ENCODE measurements around the gene CD53. TPM values are rescaled to one million over a fixed set of nuclear protein-coding genes. Genes with fewer than 3 reads are reported as not detected.
A peak's percentile ranks its signal among the peaks of the same experiment; 100 is the strongest.

CD53 gene
- total RNA-seq, 2 experiments from 2014 or later, result 657 to 659 TPM

DNA sequence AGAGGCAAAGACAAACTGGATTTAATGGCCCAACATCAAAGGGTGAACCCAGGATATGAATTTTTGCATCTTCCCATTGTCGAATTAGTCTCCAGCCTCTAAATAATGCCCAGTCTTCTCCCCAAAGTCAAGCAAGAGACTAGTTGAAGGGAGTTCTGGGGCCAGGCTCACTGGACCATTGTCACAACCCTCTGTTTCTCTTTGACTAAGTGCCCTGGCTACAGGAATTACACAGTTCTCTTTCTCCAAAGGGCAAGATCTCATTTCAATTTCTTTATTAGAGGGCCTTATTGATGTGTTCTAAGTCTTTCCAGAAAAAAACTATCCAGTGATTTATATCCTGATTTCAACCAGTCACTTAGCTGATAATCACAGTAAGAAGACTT is 26.5 kb downstream of the CD53 start:
- Mint-ChIP-seq H3K27me3 (no peaks in the 10 kb centered on the region), H3K4me1 (peaks cover 49% of the 10 kb centered on the region), H3K9me3 (no peaks in the 10 kb centered on the region), H3K4me3 (no peak overlapping the region), H3K36me3 (ENCODE audit: low read depth) (peaks cover 97% of the 10 kb centered on the region), H3K27ac (peak overlapping the region; percentile 23)
- CTCF ChIA-PET, result no interaction called here
- POLR2A ChIA-PET, result interaction anchor here (1.5 to 2.5 kb wide), 3 partner anchors 10 to 25 kb away, joined by 5 to 29 read pairs (median 8); partner anchors contain the start of gene CD53
- DNase-seq, result no peak

DNA sequence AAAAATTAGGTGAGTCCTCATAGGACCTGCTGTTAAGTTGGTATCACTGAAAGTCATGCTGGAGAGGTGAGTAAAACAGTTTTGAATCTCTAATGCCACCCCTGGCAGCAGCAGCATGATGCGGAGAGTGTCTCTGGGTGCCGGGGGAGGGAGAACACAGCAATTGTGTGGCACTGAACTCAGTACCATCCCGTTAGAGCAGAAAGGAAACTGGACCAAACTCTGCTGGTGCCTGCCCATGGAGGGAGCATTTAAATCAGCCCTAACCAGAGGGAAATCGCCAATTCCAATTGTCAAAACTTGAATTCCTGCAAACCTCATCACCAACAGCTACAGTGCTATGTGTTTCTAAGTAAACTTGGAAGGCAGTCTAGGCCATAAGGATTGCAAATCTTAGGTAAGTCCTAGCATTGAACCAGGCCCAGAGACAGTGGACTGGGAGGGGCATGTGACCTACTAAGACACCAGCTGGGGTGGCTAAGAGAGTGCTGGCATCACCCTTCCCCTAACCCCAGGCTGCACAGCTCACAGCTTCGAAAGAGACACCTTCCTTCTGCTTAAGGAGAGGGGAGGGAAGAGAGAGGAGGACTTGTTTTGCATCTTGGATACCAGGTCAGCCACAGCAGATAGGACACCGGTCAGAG is 30.0 kb downstream of the CD53 start:
- Mint-ChIP-seq H3K36me3 (ENCODE audit: low read depth) (peaks cover 72% of the 10 kb centered on the region), H3K27me3 (no peaks in the 10 kb centered on the region), H3K9me3 (peaks cover 10% of the 10 kb centered on the region), H3K4me1 (peaks cover 16% of the 10 kb centered on the region), H3K27ac (no peak overlapping the region), H3K4me3 (no peak overlapping the region)
- ChIA-PET CTCF (no interaction called here), POLR2A (interaction anchor here (1.3 to 5.0 kb wide), 2 partner anchors 16 to 28 kb away, joined by 5 to 19 read pairs; no protein-coding TSS in a partner anchor)
- no peak for DNase-seq

DNA sequence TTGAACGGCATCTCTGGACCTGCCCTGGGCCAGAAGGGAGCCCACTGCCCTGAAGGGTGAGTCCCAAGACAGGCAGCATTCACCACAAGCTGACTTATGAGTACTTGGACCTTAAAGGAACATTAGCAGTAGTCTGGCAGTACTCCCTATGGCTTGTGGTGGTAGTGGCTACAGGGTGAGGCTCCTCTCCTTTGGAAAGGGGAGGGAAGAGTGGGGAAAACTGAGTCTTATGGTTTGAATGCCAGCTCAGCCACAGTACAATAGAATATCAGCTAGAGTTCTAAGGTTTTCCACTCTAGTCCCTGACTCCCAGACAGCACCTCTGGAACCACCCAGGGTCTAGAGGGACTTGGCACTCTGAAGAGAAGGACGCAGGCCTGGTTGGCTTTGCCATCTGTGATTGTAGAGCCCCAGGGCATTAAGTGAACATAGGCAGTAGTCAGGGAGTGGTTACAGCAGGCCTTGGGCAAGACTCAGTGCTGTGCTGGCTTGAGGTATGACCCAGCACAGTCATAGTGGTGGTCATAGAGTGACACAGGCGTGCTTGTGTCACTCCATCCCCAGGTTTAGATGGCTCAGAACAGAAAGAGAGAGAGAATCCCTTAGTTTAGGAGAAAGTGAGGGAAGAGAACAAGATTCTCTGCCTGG is 31.0 kb downstream of the CD53 start:
- Mint-ChIP-seq H3K36me3 (ENCODE audit: low read depth) (peaks cover 70% of the 10 kb centered on the region), H3K9me3 (peaks cover 19% of the 10 kb centered on the region), H3K4me3 (no peak overlapping the region), H3K27ac (no peak overlapping the region), H3K4me1 (peaks cover 6% of the 10 kb centered on the region), H3K27me3 (no peaks in the 10 kb centered on the region)
- ChIA-PET CTCF (no interaction called here), POLR2A (interaction anchor here (1.3 to 5.0 kb wide), 3 partner anchors 13 to 29 kb away, joined by 3 to 19 read pairs (median 5); no protein-coding TSS in a partner anchor)
- no peak for DNase-seq

DNA sequence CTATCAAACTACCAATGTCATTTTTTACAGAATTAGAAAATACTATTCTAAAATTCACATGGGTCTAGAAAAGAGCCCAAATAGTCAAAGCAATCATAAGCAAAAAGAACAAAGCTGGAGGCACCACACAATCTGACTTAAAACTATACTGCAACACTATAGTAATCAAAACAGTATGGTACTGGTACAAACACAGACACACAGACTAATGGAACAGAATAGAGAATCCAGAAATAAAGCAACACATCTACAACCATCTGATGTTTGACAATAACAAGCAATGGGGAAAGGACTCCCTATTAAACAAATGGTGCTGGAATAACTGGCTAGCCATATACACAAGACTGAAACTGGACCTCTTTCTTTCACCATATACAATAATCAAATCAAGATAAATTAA is 39.8 kb downstream of the CD53 start:
- ChIA-PET POLR2A (interaction anchor here (0.8 kb wide), 1 partner anchor 22 kb away, joined by 3 read pairs; no protein-coding TSS in a partner anchor), CTCF (no interaction called here)
- Mint-ChIP-seq H3K4me3 (no peak overlapping the region), H3K36me3 (ENCODE audit: low read depth) (peaks cover 40% of the 10 kb centered on the region), H3K4me1 (peaks cover 18% of the 10 kb centered on the region), H3K27ac (no peak overlapping the region), H3K9me3 (peaks cover 51% of the 10 kb centered on the region), H3K27me3 (peaks cover 16% of the 10 kb centered on the region)
- no peak for DNase-seq

DNA sequence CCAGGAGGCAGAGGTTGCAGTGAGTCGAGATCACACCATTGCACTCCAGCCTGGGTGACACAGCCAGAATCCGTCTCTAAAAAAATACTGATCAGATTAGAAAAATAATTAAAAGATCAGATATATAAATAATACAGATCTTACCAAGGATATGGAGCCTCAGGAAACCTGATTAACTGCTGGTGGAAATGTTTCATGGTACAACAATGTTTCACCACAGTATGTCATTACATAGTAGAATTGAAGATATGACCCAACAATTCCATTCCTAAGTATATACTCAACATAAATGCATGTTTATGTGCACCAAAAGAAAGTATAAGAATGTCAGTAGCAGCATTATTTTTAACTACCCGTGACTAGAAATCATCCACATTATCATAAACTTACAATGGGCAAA is 41.7 kb downstream of the CD53 start:
- Mint-ChIP-seq H3K36me3 (ENCODE audit: low read depth) (peaks cover 31% of the 10 kb centered on the region), H3K9me3 (peaks cover 36% of the 10 kb centered on the region), H3K27ac (no peak overlapping the region), H3K4me3 (no peak overlapping the region), H3K4me1 (peaks cover 20% of the 10 kb centered on the region), H3K27me3 (peaks cover 15% of the 10 kb centered on the region)
- DNase-seq, result no peak
- POLR2A ChIA-PET, result interaction anchor here (1.5 to 1.7 kb wide), 2 partner anchors 24 to 50 kb away, joined by 3 to 4 read pairs; no protein-coding TSS in a partner anchor
- CTCF ChIA-PET, result no interaction called here

DNA sequence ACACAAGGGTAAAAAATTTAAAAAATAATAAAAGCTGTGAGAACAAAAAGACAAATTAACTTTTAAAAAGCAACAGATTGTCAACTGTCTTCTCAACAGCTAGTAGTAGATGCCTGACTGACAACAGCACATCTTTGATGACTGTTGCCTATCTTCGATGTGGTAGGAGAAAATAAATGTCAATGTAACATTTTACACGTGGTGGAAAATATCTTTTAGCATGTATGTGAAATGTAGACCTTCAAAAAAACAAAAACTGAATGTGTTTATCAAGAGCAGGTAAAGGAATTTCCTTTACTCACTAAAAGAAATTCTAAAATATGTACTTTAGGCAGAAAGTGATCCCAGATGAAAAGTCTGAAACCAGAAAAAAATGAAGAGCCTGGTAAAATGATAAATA is 42.9 kb downstream of the CD53 start:
- peaks cover 30% of the 10 kb centered on the region for H3K36me3 Mint-ChIP-seq (ENCODE audit: low read depth)
- CTCF ChIA-PET, result no interaction called here
- H3K27me3 Mint-ChIP-seq, result peaks cover 11% of the 10 kb centered on the region
- no peak for DNase-seq
- peaks cover 20% of the 10 kb centered on the region for H3K4me1 Mint-ChIP-seq
- H3K27ac Mint-ChIP-seq, result no peak overlapping the region
- H3K4me3 Mint-ChIP-seq, result peak overlapping the region; percentile 22
- POLR2A ChIA-PET, result interaction anchor here (1.4 to 1.5 kb wide), 2 partner anchors 25 to 128 kb away, joined by 3 to 5 read pairs; no protein-coding TSS in a partner anchor
- H3K9me3 Mint-ChIP-seq, result peaks cover 27% of the 10 kb centered on the region

DNA sequence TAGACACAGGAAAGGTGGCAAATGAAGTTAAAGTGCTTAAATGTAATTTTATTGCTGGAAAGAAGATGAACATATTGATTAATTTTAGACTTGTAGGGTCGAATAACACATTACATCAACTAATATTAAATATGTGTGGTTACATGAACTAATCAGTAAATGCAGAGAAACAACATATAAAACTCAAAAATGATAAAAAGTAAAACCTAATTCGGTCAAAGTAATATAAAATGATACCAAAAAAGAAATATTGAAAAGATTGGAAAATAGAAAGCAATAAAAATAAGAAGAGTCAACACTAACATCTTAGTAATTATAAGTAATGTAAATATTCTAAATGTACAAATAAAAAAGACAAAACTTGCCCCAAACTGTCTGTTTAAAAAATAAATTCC is 43.3 kb downstream of the CD53 start:
- Mint-ChIP-seq H3K27me3 (peaks cover 10% of the 10 kb centered on the region), H3K4me3 (peak overlapping the region; percentile 49), H3K36me3 (ENCODE audit: low read depth) (peaks cover 27% of the 10 kb centered on the region), H3K9me3 (peaks cover 23% of the 10 kb centered on the region), H3K27ac (peak overlapping the region; percentile 70), H3K4me1 (peaks cover 20% of the 10 kb centered on the region)
- no peak for DNase-seq
- CTCF ChIA-PET, result interaction anchor here (1.6 kb wide), 1 partner anchor 76 kb away, joined by 5 read pairs; no protein-coding TSS in a partner anchor
- POLR2A ChIA-PET, result interaction anchor here (1.4 to 2.0 kb wide), 3 partner anchors 25 to 129 kb away, joined by 3 to 12 read pairs (median 5); partner anchors contain the start of gene LRIF1

DNA sequence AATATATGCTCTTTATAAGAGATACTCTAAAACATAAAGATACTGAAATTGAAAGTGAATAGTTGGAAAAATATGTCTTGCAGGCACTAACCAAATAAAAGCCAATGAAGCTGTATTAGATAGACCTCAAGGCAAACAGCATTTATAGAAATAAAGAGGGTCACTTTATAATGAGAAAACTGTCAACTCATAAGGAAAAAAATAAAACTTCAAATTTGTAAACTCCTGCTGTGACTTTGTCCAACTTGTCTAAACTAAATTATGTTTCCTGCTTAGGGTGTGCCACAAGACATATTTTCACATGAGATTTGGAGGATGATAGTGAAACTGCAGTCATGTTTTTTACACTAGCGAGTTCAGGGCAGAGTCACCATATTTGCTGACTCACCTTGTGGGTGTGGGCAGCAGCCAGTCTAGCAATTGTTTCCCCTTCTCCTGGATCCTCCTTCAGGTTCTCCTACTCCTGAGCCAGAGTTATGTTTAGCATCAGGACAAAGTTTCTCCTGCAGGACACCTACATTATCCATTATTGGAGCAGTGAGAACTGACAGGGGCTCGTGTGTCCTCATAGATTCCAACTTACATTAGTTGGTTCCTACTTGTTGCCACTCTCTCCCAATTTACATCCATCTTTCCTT is 43.8 kb downstream of the CD53 start:
- peak overlapping the region; percentile 70 for H3K27ac Mint-ChIP-seq
- peak overlapping the region; percentile 49 for H3K4me3 Mint-ChIP-seq
- peaks cover 26% of the 10 kb centered on the region for H3K36me3 Mint-ChIP-seq (ENCODE audit: low read depth)
- ChIA-PET CTCF (interaction anchor here (0.6 to 1.6 kb wide), 3 partner anchors 76 to 417 kb away, joined by 3 to 5 read pairs (median 3); no protein-coding TSS in a partner anchor), POLR2A (interaction anchor here (1.2 to 2.0 kb wide), 4 partner anchors 36 to 129 kb away, joined by 3 to 12 read pairs (median 5); partner anchors contain the start of genes CD53 and LRIF1)
- H3K27me3 Mint-ChIP-seq, result peaks cover 11% of the 10 kb centered on the region
- peaks cover 20% of the 10 kb centered on the region for H3K9me3 Mint-ChIP-seq
- peak; percentile 62 for DNase-seq
- peaks cover 20% of the 10 kb centered on the region for H3K4me1 Mint-ChIP-seq

DNA sequence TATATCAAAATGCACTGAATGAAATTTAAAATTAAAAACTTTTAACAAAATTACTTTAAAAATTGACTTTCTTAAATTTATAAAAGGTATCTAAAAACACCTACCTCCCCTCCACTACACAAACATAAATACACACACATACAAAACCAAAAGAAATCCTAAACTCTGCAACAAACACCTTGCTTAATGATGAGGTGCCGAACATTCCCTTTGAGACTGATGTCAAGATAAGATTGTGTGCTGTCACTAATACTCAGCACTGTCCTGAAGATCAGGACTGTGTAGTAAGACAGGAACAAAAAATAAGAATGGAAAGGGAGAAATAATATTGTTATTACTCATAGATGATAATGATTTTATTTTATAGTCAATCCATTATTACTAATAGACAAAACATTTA is 45.1 kb downstream of the CD53 start:
- no peak for DNase-seq
- Mint-ChIP-seq H3K4me3 (no peak overlapping the region), H3K36me3 (ENCODE audit: low read depth) (peaks cover 31% of the 10 kb centered on the region), H3K4me1 (peaks cover 20% of the 10 kb centered on the region), H3K27me3 (peaks cover 17% of the 10 kb centered on the region), H3K27ac (no peak overlapping the region), H3K9me3 (peaks cover 24% of the 10 kb centered on the region)
- ChIA-PET POLR2A (interaction anchor here (1.2 to 2.0 kb wide), 3 partner anchors 38 to 47 kb away, joined by 3 to 12 read pairs (median 5); partner anchors contain the start of genes CD53 and LRIF1), CTCF (interaction anchor here (1.6 kb wide), 1 partner anchor 74 kb away, joined by 5 read pairs; no protein-coding TSS in a partner anchor)

DNA sequence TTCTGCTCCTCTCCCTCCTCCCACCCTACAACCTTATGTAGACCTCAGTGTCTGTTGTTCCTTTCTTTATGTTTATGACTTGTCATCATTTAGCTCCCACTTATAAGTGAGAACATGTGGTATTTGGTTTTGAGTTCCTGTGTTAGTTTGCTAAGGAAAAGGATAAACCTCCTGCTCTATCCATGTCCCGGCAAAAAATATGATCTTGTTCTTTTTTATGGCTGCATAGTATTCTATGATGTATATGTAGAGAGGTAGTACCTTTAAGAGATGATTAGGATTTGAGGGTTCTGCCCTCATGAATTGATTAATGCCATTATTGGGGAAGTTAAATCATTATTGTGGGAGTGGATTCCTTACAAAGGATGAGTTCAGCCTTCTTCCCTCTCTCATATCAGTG is 49.0 kb downstream of the CD53 start:
- DNase-seq, result no peak
- H3K9me3 Mint-ChIP-seq, result peaks cover 12% of the 10 kb centered on the region
- H3K4me1 Mint-ChIP-seq, result peaks cover 9% of the 10 kb centered on the region
- H3K27me3 Mint-ChIP-seq, result peaks cover 22% of the 10 kb centered on the region
- H3K27ac Mint-ChIP-seq, result no peak overlapping the region
- no peak overlapping the region for H3K4me3 Mint-ChIP-seq
- peaks cover 19% of the 10 kb centered on the region for H3K36me3 Mint-ChIP-seq (ENCODE audit: low read depth)
- ChIA-PET POLR2A (no interaction called here), CTCF (no interaction called here)

DNA sequence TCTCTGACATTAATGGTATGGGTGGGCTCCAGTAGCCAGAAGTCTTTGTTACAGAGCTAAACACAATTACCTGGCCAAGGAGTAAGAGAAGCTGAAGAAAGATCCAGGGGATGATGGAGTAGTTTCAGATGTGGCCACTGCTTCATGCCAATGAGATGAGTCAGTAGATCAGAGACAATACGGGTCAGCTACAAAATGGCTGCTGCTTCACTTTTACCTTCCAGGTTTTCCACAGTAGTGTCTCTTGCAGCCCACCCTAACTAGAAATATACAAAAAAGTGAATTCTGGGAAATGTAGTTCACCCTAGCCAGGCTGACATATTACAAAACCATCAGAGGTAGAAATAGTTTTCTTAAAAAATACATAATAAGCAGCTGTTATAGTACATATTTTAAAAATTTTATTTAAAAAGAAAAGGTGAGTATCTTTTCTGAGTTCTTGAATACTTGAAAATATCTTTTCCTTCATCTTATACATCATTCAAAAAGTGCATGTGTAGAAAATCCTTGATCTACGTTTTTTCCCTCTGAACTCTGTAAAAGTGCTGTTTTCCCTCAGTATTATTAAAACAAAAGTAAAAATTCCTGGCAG is 54.6 kb downstream of the CD53 start:
- Mint-ChIP-seq H3K27me3 (peaks cover 13% of the 10 kb centered on the region), H3K36me3 (ENCODE audit: low read depth) (peaks cover 2% of the 10 kb centered on the region), H3K4me1 (no peaks in the 10 kb centered on the region), H3K27ac (no peak overlapping the region), H3K9me3 (peaks cover 22% of the 10 kb centered on the region), H3K4me3 (no peak overlapping the region)
- ChIA-PET CTCF (no interaction called here), POLR2A (interaction anchor here (0.9 kb wide), 1 partner anchor 37 kb away, joined by 4 read pairs; no protein-coding TSS in a partner anchor)
- no peak for DNase-seq

DNA sequence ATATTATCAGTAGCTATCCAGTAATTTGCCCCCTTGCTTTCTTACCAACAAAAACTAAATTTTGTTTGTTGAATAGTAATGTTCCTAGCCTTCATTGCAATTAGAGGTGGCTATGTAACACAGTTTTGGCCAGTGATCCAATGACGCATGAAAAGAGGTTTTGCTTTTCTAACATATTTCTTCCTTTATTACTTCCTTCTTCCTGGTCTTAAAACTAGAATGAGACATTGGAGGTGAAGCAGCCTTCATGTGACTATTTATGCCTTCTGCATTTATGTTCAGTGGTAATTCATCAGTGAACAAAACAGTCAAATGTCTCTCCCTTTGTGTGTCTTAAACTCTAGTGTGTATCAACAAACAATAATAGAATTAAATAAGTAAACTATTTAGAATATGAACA is 55.2 kb downstream of the CD53 start:
- peaks cover 20% of the 10 kb centered on the region for H3K9me3 Mint-ChIP-seq
- H3K27ac Mint-ChIP-seq, result no peak overlapping the region
- POLR2A ChIA-PET, result no interaction called here
- peaks cover 2% of the 10 kb centered on the region for H3K36me3 Mint-ChIP-seq (ENCODE audit: low read depth)
- CTCF ChIA-PET, result no interaction called here
- H3K27me3 Mint-ChIP-seq, result peaks cover 10% of the 10 kb centered on the region
- no peaks in the 10 kb centered on the region for H3K4me1 Mint-ChIP-seq
- H3K4me3 Mint-ChIP-seq, result no peak overlapping the region
- DNase-seq, result no peak

All from activated CD4-positive, alpha-beta memory T cell treated with anti-CD3 and anti-CD28 coated beads, Interleukin-2, amount 10 ng/mL, durations not matched to agents 7 days and 5 days (primary cell).